Thymus (tissue), 11 donors: ENCODE measurements around the gene HSFX2. TPM values are rescaled to one million over a fixed set of nuclear protein-coding genes. Genes with fewer than 3 reads are reported as not detected.
"Not testable (repeated sequence)": the region's sequence is repeated elsewhere in the genome, so short reads cannot be mapped to it uniquely, and the experiment has no call there.

ENCODE experiments used
- DNase-seq, 9 donors: peaks; one replicate each; pipeline ENCODE4 v3.0.0-alpha.2; 2013; ENCODE audit warnings: low spot score in 9 of 9, low read depth in 6 of 9, missing footprints in 1 of 9
- H3K27ac ChIP-seq, 2 donors: one replicate each; pipeline ENCODE4 v1.5.1; 2013; ENCODE audit warnings: control low read depth in 1 of 2, low read depth in 1 of 2, low read length in 1 of 2, mild to moderate bottlenecking in 1 of 2, moderate library complexity in 1 of 2
- H3K27me3 ChIP-seq, 2 donors: one replicate each; pipeline ENCODE4 v1.5.1; 2013; ENCODE audit warnings: low read length in 1 of 2; ENCODE audit not compliant: control insufficient read depth in 2 of 2, insufficient read depth in 1 of 2
- H3K36me3 ChIP-seq, 2 donors: one replicate each; pipeline ENCODE4 v1.5.1; 2013; ENCODE audit warnings: low read length in 1 of 2, mild to moderate bottlenecking in 1 of 2, moderate library complexity in 1 of 2; ENCODE audit not compliant: control insufficient read depth in 2 of 2, insufficient read depth in 2 of 2
- H3K4me1 ChIP-seq, 2 donors: one replicate each; pipeline ENCODE4 v1.5.1; 2013; ENCODE audit warnings: low read length in 2 of 2; ENCODE audit not compliant: control insufficient read depth in 2 of 2, insufficient read depth in 2 of 2
- H3K4me3 ChIP-seq, 2 donors: one replicate each; pipeline ENCODE4 v1.5.1; 2013; ENCODE audit warnings: low read length in 2 of 2, control low read depth in 1 of 2, mild to moderate bottlenecking in 1 of 2
- H3K9me3 ChIP-seq, 2 donors: one replicate each; pipeline ENCODE4 v1.5.1; 2013; ENCODE audit warnings: low read length in 1 of 2, mild to moderate bottlenecking in 1 of 2; ENCODE audit not compliant: control insufficient read depth in 2 of 2, insufficient read depth in 1 of 2
- whole genome bisulfite sequencing: extraction: QIAGEN DNeasy Blood & Tissue Kit; methylation state at CpG from one replicate; pipeline ENCODE4 v1.1.7; 2013; 5-methylcytosine and 5-hydroxymethylcytosine counted together
- polyA plus RNA-seq: library from polyadenylated mRNA; stranded (reverse); fragments of 200-250 nt; gene quantifications from one replicate; pipeline ENCODE4 v1.2.3, GENCODE V29; 2013
- total RNA-seq: library from RNA; stranded (reverse); fragments of 120-200 nt; gene quantifications from one replicate; pipeline ENCODE4 v1.2.4, GENCODE V29; 2013
- donor health status: healthy.

The HSFX2 gene
- total and polyA plus RNA-seq, 2 donors: 0.28 to 1.1 TPM

GRCh38 chrX:149550454-149550853 lies 44.7 kb downstream of the HSFX2 start:
- not testable (repeated sequence) for H3K4me3 ChIP-seq, DNase-seq, H3K36me3 ChIP-seq, H3K27me3 ChIP-seq, H3K27ac ChIP-seq, H3K9me3 ChIP-seq, H3K4me1 ChIP-seq
- 44% methylated on average over 1 of the region's 1 CpG for WGBS

GRCh38 chrX:149549701-149550100 lies 45.4 kb downstream of the HSFX2 start, which contains the start of gene HSFX3:
Gene HSFX3, minus strand, starts transcription at chrX:149549924. Its CDS starts 72 bp downstream, at chrX:149549852.
- H3K27ac ChIP-seq, H3K4me3 ChIP-seq, DNase-seq, H3K27me3 ChIP-seq, H3K36me3 ChIP-seq, H3K4me1 ChIP-seq, H3K9me3 ChIP-seq: not testable (repeated sequence)
- 100% methylated on average over 1 of the region's 6 CpGs for WGBS

- H3K36me3 ChIP-seq, H3K4me1 ChIP-seq, H3K4me3 ChIP-seq, DNase-seq, H3K27ac ChIP-seq, H3K27me3 ChIP-seq, H3K9me3 ChIP-seq: not testable (repeated sequence)
- 100% methylated on average over 1 of the region's 3 CpGs for WGBS
Measured at GRCh38 chrX:149547782-149548181, 47.3 kb downstream of the HSFX2 start.

GRCh38 chrX:149546962-149547361 lies 48.2 kb downstream of the HSFX2 start:
- WGBS: 100% methylated on average over 1 of the region's 1 CpG
- H3K4me3 ChIP-seq, H3K27ac ChIP-seq, DNase-seq, H3K27me3 ChIP-seq, H3K4me1 ChIP-seq, H3K9me3 ChIP-seq, H3K36me3 ChIP-seq: not testable (repeated sequence)

- H3K27me3 ChIP-seq, H3K4me1 ChIP-seq, H3K27ac ChIP-seq, H3K4me3 ChIP-seq, H3K9me3 ChIP-seq, DNase-seq, H3K36me3 ChIP-seq: not testable (repeated sequence)
- 98% methylated on average over 20 of the region's 29 CpGs for WGBS
Measured at GRCh38 chrX:149545545-149546543, 49.3 kb downstream of the HSFX2 start.

Other genes starting within 250 kb of the HSFX2 start
- gene IDS, start 90.0 kb downstream of the HSFX2 start, total RNA-seq: 10.3 TPM
- gene IDS, start 90.0 kb downstream of the HSFX2 start, polyA plus RNA-seq: 33.5 TPM
- 18.1 TPM for gene EOLA1, start 54.3 kb downstream of the HSFX2 start, total RNA-seq
- gene EOLA1, start 54.3 kb downstream of the HSFX2 start, polyA plus RNA-seq: 33.5 TPM
- gene HSFX3, start 45.4 kb downstream of the HSFX2 start, total RNA-seq: 0.28 TPM
- 1.6 TPM for gene HSFX3, start 45.4 kb downstream of the HSFX2 start, polyA plus RNA-seq
- gene MAGEA9B, start 7.9 kb downstream of the HSFX2 start, total RNA-seq: not detected
- 0.11 TPM for gene MAGEA9B, start 7.9 kb downstream of the HSFX2 start, polyA plus RNA-seq
- 10.1 TPM for gene TMEM185A, start 36.5 kb upstream of the HSFX2 start, total RNA-seq
- 16.0 TPM for gene TMEM185A, start 36.5 kb upstream of the HSFX2 start, polyA plus RNA-seq
- 0.05 TPM for gene MAGEA11, start 116.7 kb upstream of the HSFX2 start, total RNA-seq
- gene MAGEA11, start 116.7 kb upstream of the HSFX2 start, polyA plus RNA-seq: 0.50 TPM
- gene HSFX1, start 178.8 kb upstream of the HSFX2 start, total RNA-seq: 0.24 TPM
- 0.25 TPM for gene HSFX1, start 178.8 kb upstream of the HSFX2 start, polyA plus RNA-seq
- gene MAGEA9, start 186.6 kb upstream of the HSFX2 start, total RNA-seq: not detected
- 0.02 TPM for gene MAGEA9, start 186.6 kb upstream of the HSFX2 start, polyA plus RNA-seq